COLO668 (cell line): Measurements from ENCODE around the gene FBXL22.

Experiments used
- DNase-seq: peaks from one replicate; lab custom pipeline; 2025; ENCODE audit not compliant: unreplicated experiment; lab: John Stamatoyannopoulos, UW

Gene FBXL22

GRCh38 chr15:63593705-63594671 lies 3.2 kb upstream of the FBXL22 start:
- no peak for DNase-seq

GRCh38 chr15:63595065-63595464 lies 2.1 kb upstream of the FBXL22 start:
- DNase-seq = no peak

DNA sequence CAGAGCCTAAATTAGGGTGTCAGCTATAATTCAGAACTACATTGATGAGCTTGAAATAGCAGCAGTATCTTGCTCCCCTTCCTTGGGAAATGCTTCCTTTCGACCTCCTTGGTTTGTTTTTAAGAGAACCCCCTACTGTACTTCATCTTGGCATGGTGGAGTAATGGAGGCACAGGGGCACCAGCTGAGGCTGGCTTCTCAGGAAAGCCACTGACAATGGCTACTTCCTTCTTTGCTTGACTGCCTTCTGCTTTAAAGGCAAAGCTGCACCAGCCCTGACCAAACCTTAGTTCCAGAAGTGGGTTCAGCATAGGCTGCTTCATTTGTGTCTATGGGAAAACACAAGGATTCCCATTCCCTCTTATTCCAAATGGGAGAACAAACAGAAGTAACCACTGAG lies 1.5 kb upstream of the FBXL22 start:
- DNase-seq = no peak

DNA sequence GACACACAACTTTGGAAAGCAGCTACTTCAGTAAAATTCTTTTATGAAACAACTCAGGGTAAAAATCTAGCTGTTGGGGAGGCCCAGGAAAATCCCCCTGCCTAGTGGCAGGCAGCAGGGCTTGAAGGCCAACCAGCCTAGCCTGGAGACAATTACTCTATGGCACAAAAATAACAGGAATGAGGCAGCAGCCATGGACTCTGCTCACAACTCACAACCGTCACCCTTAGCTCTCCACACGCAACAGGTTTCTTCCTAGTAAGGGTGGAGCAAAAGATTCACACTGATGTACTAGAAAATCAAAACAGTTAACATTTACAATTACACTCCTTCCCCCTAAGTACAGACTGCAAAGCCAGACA lies 530 bp upstream of the FBXL22 start:
- DNase-seq = no peak

- DNase-seq = no peak
Observed at GRCh38 chr15:63597821-63598220, 634 bp downstream of the FBXL22 start.

- DNase-seq = no peak
Observed at GRCh38 chr15:63598473-63599400, 1.6 kb downstream of the FBXL22 start.

- peak; percentile 75 for DNase-seq
Observed at GRCh38 chr15:63599401-63600000, 2.3 kb downstream of the FBXL22 start.

GRCh38 chr15:63600001-63600615 lies 2.9 kb downstream of the FBXL22 start:
- peak; percentile 49 for DNase-seq

GRCh38 chr15:63600616-63601025 lies 3.4 kb downstream of the FBXL22 start:
- peak; percentile 98 for DNase-seq

DNA sequence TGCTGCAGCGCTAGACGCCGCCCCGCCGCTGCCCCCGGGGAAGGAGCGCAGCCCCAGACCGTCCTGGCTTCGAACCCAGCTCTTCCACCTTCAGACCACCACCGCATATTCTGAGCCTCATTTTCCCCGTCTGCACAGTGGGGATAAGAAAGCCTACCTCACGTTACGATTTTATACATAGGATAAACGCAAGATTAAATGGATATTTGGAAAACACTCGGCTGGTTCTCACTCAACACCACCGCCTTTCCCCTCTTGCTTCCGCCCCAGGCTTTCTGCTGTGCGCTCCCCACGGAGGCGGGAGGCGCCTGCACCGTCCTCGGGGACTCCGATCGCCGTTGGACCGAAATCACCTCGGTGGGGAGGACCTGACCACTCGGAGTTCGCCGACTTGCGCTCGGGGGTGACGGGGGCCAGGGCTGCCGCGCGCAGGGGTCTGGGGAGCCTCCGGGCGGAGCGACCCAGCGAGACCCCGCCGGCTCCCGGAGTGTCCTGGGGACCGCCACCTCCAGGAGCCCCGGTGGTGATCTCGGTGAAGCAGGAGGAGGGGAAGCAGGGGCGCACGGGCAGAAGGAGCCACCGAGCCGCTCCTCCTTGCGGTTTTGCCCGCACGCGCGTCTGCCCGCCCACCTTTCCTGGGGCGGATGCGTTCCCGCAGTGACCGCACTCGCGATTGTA lies 4.0 kb downstream of the FBXL22 start:
- DNase-seq = peak; percentile 65

GRCh38 chr15:63601704-63602185 lies 4.6 kb downstream of the FBXL22 start:
- peak; percentile 81 for DNase-seq

GRCh38 chr15:63602595-63602994 lies 5.4 kb downstream of the FBXL22 start:
- no peak for DNase-seq

DNA sequence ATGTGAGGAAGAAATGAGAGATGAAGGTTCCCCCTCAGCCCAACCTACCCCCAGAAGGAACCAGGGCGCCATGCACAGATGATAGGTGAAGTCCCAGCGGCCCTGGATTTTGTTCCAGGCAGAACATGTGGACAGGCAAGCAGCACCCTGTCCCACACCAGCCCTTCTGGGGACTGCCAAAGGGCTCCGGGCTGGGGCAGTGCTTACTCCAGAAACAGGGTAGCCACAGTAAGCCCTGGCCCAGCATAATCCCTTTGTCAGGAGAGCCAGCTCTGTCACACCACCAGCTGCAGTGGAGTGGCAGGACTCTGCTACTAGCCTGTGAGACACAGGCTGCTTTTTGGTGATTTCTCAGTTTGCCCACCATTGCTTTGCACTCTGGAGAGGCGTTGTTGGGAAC lies 6.3 kb downstream of the FBXL22 start:
- no peak for DNase-seq

GRCh38 chr15:63604281-63604680 lies 7.1 kb downstream of the FBXL22 start:
- DNase-seq = no peak

- no peak for DNase-seq
Observed at GRCh38 chr15:63605036-63605435, 7.8 kb downstream of the FBXL22 start.

DNA sequence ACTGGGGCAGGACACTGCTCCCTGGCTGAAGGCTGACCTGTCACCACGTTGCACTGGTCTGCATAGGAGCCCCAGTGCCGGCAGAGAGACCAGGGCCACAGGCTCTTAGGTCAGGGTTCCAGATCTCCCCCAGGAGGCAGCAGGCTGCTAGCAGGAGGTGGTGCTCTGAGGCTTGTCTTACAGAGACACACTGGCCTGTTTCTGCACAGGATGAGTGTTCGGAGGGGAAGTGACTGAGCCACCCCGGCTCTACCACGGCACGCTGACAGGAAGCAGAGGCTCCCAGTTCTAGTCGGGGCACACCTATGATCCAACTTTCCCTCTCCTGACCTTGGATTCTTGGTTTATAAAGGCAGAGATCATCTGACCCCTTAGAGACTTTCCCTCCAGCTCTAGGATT lies 8.6 kb downstream of the FBXL22 start:
- DNase-seq = no peak

DNA sequence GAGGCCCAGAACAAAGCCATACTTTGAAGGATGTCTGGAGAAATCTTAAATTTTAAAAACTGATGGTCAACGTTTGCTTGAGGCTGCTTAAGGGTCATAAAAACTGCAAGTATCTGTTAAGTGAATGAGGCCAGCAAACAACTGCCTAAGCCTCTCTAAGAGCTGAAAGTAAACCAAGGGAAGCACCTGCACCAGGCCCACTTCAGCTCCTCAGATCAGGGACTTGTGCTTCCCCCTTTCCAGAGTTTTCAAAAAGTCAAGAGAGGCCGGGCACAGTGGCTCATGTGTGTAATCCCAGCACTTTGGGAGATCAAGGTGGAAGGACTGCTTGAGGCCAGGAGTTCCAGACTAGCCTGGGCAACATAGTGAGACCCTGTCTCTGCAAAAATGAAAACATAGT lies 9.1 kb downstream of the FBXL22 start:
- DNase-seq = no peak

GRCh38 chr15:63608989-63609388 lies 11.8 kb downstream of the FBXL22 start:
- DNase-seq = no peak

DNA sequence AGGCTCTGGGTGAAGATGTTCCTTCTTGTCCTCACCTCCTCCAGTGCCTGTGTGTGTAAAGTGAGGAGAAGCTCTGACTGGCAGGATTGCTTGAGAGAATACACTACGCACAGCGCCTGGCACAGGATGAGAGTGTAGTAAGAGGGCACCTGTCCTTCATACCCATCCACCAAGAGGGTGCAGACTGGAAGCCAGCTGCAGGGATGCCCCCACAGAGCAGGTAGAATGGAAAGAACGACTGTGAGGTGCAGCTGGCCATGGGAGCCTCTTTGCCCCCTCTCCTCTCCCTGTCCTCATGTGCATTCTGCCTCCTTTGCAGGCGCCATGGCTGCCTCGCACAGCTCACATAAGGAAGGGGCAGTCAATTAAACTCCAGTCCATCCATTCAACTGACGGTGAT lies 12.3 kb downstream of the FBXL22 start:
- no peak for DNase-seq

- peak; percentile 65 for DNase-seq
Observed at GRCh38 chr15:63610209-63610841, 13.1 kb downstream of the FBXL22 start.
